T-cell (primary cell): Measurements from ENCODE around the gene UHRF1. TPM values are rescaled to one million over a fixed set of nuclear protein-coding genes. Genes with fewer than 3 reads are reported as not detected.

Experiments
- ATAC-seq, 4 experiments: fragments of 200-7000 bp in 3 of 4; fragments of 150-1000 bp in 1 of 4; cut with Tn5 transposase; replicated peaks in 1 of 4; 1 replicate in 3 of 4; 2 replicates in 1 of 4; pipeline ENCODE4 v1.10.0; 2021; ENCODE audit warnings: moderate library complexity in 3 of 4, mild to moderate bottlenecking in 2 of 4, moderate number of reproducible peaks in 1 of 4
- CTCF ChIA-PET, 2 donors: fragments of 300-600 bp; sonication (Branson Sonifier 250); formaldehyde crosslinking; loops; one replicate each; lab custom pipeline; 2022; ENCODE audit warnings: antibody characterized with exemption in 2 of 2; lab: Charles Lee
- POLR2A ChIA-PET, 2 donors: fragments of 300-600 bp; sonication (Branson Sonifier 250); formaldehyde crosslinking; loops; one replicate each; lab custom pipeline; 2022; ENCODE audit warnings: antibody characterized with exemption in 2 of 2; lab: Charles Lee
- DNase-seq, 35 experiments: peaks; one replicate each; pipeline versions ENCODE4 v3.0.0 to v3.0.0-alpha.2; 2013 to 2023
- H3K27ac ChIP-seq: one replicate; pipeline ENCODE4 v1.5.1; 2013; ENCODE audit warnings: low read length
- H3K27me3 ChIP-seq, 2 experiments: replicated peaks in 1 of 2; 1 replicate in 1 of 2; 2 replicates in 1 of 2; pipeline versions ENCODE4 v1.6.1 to v1.7.0; 2013; ENCODE audit warnings: low read length in 1 of 2, mixed read lengths in 1 of 2; ENCODE audit not compliant: control insufficient read depth in 2 of 2, insufficient read depth in 2 of 2; ENCODE audit errors: extremely low read depth in 1 of 2
- H3K36me3 ChIP-seq, 2 donors: 1 replicate in 1 of 2; 2 replicates in 1 of 2; pipeline versions ENCODE4 v1.6.1 to v1.7.0; 2013; ENCODE audit warnings: low read length in 1 of 2; ENCODE audit not compliant: control insufficient read depth in 2 of 2, insufficient read depth in 1 of 2; ENCODE audit errors: extremely low read depth in 1 of 2
- H3K4me1 ChIP-seq, 2 experiments: 1 replicate in 1 of 2; 2 replicates in 1 of 2; pipeline versions ENCODE4 v1.6.1 to v1.7.0; 2013; ENCODE audit warnings: low read length in 2 of 2, mixed read lengths in 1 of 2; ENCODE audit not compliant: insufficient read depth in 2 of 2, control insufficient read depth in 1 of 2; ENCODE audit errors: extremely low read depth in 1 of 2
- H3K4me3 ChIP-seq, 2 donors: 1 replicate in 1 of 2; 2 replicates in 1 of 2; pipeline versions ENCODE4 v1.5.1 to v1.7.0; 2013; ENCODE audit warnings: mild to moderate bottlenecking in 2 of 2, low read length in 1 of 2, moderate library complexity in 1 of 2; ENCODE audit not compliant: control insufficient read depth in 1 of 2; ENCODE audit errors: extremely low read depth in 1 of 2
- H3K9me3 ChIP-seq: 2 replicates; pipeline ENCODE4 v1.7.0; 2013
- H3K27ac Mint-ChIP-seq, 2 donors: one replicate each; pipeline ENCODE4 v1.8.0; 2020 to 2021; ENCODE audit warnings: mild to moderate bottlenecking in 2 of 2, mixed read lengths in 2 of 2
- H3K27me3 Mint-ChIP-seq, 2 donors: one replicate each; pipeline ENCODE4 v1.8.0; 2021 to 2022; ENCODE audit warnings: mixed read lengths in 2 of 2
- H3K36me3 Mint-ChIP-seq: one replicate; pipeline ENCODE4 v1.8.0; 2021; ENCODE audit warnings: mixed read lengths
- H3K4me1 Mint-ChIP-seq, 3 donors: one replicate each; pipeline ENCODE4 v1.8.0; 2020 to 2022; ENCODE audit warnings: mixed read lengths in 3 of 3, mild to moderate bottlenecking in 1 of 3
- H3K4me3 Mint-ChIP-seq, 3 donors: one replicate each; pipeline ENCODE4 v1.8.0; 2020 to 2022; ENCODE audit warnings: mild to moderate bottlenecking in 3 of 3, mixed read lengths in 3 of 3, moderate library complexity in 3 of 3
- H3K9me3 Mint-ChIP-seq, 3 donors: one replicate each; pipeline ENCODE4 v1.8.0; 2020 to 2022; ENCODE audit warnings: mixed read lengths in 3 of 3
- whole genome bisulfite sequencing: methylation state at CpG from one replicate; pipeline ENCODE4 v1.1.5; 2013; ENCODE audit warnings: missing lambda C conversion rate; ENCODE audit not compliant: insufficient coverage; 5-methylcytosine and 5-hydroxymethylcytosine counted together
- total RNA-seq, 35 experiments: library from RNA in 6 of 35; stranded (reverse) in 6 of 35; fragments of 120-200 nt in 1 of 35; gene quantifications; one replicate each; pipeline versions ENCODE4 v1.2.1 to v1.2.4 and lab custom pipeline; 2013 to 2026

The UHRF1 gene
- total RNA-seq, 5 donors from 2014 or later (not counting 1 experiment from before 2014, with no cell fraction given), result 0.89 to 3.1 (median 2.0) TPM

DNA sequence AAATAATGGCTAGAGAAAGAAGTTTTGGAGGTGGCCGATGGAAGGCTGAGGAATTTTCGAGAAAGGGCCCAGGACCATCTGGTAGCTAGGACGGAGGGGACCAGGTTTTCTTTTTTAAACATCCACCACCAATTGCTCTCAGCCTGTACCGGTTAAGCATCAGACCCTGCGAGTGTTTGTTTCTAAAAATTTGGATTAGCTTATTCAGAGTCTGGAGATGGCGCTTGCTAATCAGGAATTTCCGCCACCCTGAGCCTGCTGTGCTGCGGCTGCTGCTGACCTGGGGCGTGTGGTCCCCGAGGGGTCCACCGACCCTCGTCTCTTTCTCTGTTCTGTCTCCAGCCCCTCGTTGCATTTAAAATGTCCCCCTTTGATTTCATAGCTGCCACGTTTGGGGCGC, 2.0 kb downstream of the UHRF1 start:
- Mint-ChIP-seq H3K36me3 (no peaks in the 10 kb centered on the region), H3K9me3 (no peaks in the 10 kb centered on the region), H3K27ac (peak overlapping the region; percentile 92 to 99), H3K27me3 (no peaks in the 10 kb centered on the region), H3K4me1 (peaks cover 56 to 65% (median 62%) of the 10 kb centered on the region in 3 donors), H3K4me3 (peak overlapping the region; percentile 87 to 99 (median 99))
- peaks cover 25 to 79% of the 10 kb centered on the region in 2 experiments for H3K4me1 ChIP-seq
- H3K4me3 ChIP-seq, result peak overlapping the region; percentile 37 to 41
- peaks cover 3 to 4% of the 10 kb centered on the region in 2 donors for H3K36me3 ChIP-seq
- H3K9me3 ChIP-seq, result no peaks in the 10 kb centered on the region
- ChIA-PET CTCF (interaction anchor here (0.6 to 2.3 kb wide), 14 partner anchors 38 to 122 kb away, joined by 3 to 28 read pairs (median 6); partner anchors contain the start of genes FEM1A (in 1 of the 2) and PLIN3 (in 1 of the 2)), POLR2A (no interaction called here)
- ATAC-seq, result no peak
- H3K27ac ChIP-seq, result peak overlapping the region; percentile 60
- no peak for DNase-seq
- WGBS, result 22% methylated on average over 9 of the region's 15 CpGs
- H3K27me3 ChIP-seq, result peaks cover 0 to 4% of the 10 kb centered on the region in 2 experiments

DNA sequence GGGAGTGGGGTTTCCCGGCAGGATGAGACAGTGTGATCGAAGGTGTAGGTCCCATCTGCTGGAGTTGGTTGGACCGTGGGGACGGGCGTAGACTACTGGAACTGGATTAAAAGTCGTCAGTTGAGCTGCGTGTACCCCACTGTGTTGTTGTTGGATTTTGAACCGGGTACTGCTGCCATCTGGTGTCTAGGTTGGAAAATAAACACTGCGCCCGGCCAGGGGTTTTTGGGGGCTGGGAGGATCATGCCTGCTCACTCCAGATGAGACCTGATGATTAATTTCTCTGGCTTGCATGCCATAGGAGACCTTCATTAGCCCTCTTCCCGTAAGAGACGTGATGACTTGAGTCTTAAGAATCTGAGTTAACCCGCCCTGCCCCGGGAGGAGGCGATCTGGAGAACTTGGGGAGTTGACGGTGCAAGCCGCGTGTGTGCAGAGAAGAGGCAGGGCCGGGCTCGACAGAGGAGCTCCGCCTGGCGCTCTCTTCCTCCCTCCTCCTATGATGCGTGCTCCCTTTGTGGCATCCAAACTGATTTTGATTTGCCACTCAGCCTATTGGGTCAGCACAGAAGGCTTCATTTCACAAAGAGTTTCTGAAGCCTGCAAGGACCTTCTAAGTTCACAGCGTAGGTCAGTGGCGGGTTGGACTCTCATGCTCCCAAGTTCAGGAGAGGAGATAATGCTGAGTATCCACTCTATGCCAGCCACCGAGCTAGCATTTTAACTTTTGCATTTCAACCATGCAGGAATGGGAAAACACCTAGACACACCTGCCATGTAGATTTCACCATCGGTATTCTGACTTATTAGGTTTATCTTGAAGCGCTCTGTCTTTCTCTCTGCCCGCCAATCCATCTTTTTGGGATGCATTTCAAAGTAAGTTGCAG, 2.7 kb downstream of the UHRF1 start:
- H3K27me3 Mint-ChIP-seq, result no peaks in the 10 kb centered on the region
- ATAC-seq, result peak; percentile 24 to 49 (median 37)
- no peaks in the 10 kb centered on the region for H3K9me3 ChIP-seq
- ChIA-PET CTCF (interaction anchor here (0.5 to 2.3 kb wide), 17 partner anchors 14 to 175 kb away, joined by 3 to 28 read pairs (median 5); partner anchors contain the start of genes FEM1A (in 1 of the 2), KDM4B (in 1 of the 2) and PLIN3 (in 1 of the 2)), POLR2A (interaction anchor here (0.6 kb wide), 2 partner anchors 83 to 94 kb away, joined by 4 to 8 read pairs; no protein-coding TSS in a partner anchor)
- peak overlapping the region; percentile 92 to 99 for H3K27ac Mint-ChIP-seq
- peak overlapping the region; percentile 87 to 99 (median 99) for H3K4me3 Mint-ChIP-seq
- peak overlapping the region; percentile 37 to 41 for H3K4me3 ChIP-seq
- peak overlapping the region; percentile 60 for H3K27ac ChIP-seq
- 17% methylated on average over 20 of the region's 29 CpGs for WGBS
- no peaks in the 10 kb centered on the region for H3K36me3 Mint-ChIP-seq
- H3K4me1 Mint-ChIP-seq, result peaks cover 59 to 69% (median 63%) of the 10 kb centered on the region in 3 donors
- H3K27me3 ChIP-seq, result peaks cover 0 to 4% of the 10 kb centered on the region in 2 experiments
- DNase-seq, result peak; percentile 45 to 83 (median 62)
- peaks cover 25 to 84% of the 10 kb centered on the region in 2 experiments for H3K4me1 ChIP-seq
- H3K36me3 ChIP-seq, result peaks cover 0 to under 1% of the 10 kb centered on the region in 2 donors
- no peaks in the 10 kb centered on the region for H3K9me3 Mint-ChIP-seq

DNA sequence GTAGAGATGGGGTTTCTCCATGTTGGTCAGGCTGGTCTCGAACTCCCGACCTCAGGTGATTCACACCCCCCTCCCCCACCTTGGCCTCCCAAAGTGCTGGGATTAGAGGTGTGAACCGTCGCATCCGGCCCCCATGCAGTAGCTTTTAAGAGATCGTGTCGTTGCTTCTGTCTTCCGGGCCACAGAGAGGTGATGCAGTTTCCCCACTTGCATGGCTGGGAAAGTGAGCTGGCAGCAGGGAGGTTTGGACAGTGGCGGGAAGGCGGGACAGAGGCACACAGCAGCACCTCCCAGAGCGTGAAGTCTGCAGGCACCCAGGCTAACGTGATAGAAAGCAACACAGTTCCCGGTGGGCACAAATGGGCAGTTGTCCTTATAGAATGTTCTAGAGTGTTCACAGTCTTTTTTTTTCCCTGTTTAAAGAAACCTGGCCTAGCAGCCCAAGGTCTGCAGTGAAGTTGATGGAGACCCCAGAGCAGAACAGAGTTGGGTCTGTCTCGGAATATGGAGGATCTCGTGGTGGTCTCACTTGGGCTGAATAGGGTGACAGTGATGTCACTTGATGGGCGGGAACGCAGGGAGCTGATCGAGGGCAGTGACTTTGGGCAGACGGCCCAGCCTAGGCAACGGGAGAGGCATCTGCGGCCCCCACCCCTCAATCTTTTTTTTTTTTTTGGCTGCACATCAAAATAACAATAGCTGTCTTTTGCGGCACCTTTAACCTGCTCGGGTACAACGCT, 4.9 kb downstream of the UHRF1 start:
- H3K27me3 ChIP-seq, result no peaks in the 10 kb centered on the region
- Mint-ChIP-seq H3K4me3 (peak overlapping the region; percentile 99), H3K27me3 (no peaks in the 10 kb centered on the region), H3K4me1 (peaks cover 48 to 59% (median 49%) of the 10 kb centered on the region in 3 donors), H3K36me3 (no peaks in the 10 kb centered on the region), H3K27ac (peak overlapping the region; percentile 99), H3K9me3 (no peaks in the 10 kb centered on the region)
- peak in 16 of 35 experiments; percentile 4 to 67 (median 18) for DNase-seq
- H3K4me1 ChIP-seq, result peaks cover 25 to 75% of the 10 kb centered on the region in 2 experiments
- peak overlapping the region; percentile 90 to 95 for H3K4me3 ChIP-seq
- no peaks in the 10 kb centered on the region for H3K36me3 ChIP-seq
- ATAC-seq, result no peak
- 48% methylated on average over 18 of the region's 24 CpGs for WGBS
- H3K9me3 ChIP-seq, result no peaks in the 10 kb centered on the region
- peak overlapping the region; percentile 81 for H3K27ac ChIP-seq
- CTCF ChIA-PET, result interaction anchor here (0.6 to 2.1 kb wide), 9 partner anchors 9 to 123 kb away, joined by 3 to 15 read pairs (median 4); no protein-coding TSS in a partner anchor
- POLR2A ChIA-PET, result interaction anchor here in 1 of 2 donors (0.6 kb wide), 1 partner anchor 25 kb away, joined by 6 read pairs; no protein-coding TSS in a partner anchor

DNA sequence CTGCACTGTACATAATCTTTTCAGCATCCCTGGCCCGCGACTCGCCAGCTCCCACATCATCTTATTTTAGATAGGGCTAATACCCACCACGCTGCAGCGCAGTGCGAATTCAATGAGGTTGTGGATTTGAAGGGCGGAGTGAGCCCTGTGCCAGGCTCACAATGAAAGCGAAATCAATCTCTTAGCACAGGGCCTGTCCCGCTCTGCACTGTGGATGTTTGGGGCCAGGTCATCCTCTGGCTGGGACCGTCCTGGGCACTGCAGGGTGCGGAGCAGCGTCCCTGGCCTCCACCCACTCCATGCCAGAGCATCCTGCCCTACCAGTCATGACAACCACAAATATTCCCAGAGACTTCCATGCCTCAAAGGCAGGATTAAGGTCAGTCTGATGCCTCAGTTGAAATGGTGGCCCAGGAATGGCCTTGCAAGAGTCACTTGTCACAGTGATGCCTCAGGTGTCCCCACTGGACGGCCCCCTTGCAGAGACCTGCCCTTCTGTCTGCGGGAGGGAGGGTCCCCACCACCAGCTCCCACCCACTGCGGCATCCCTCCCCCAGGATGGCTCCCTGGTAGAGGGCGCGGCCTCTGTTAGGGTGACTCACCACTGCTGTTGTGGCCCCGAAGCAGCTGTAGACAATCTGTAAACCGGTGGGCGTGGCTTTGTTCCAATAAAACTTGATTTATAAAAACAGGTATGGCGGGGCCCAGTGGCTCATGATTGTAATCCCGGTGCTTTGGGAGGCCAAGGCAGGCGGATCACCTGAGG, 5.6 kb downstream of the UHRF1 start:
- ATAC-seq (peak; percentile 61 to 78 (median 76)), DNase-seq (peak; percentile 52 to 83 (median 68))
- H3K4me1 Mint-ChIP-seq, result peaks cover 48 to 59% (median 49%) of the 10 kb centered on the region in 3 donors
- Histone ChIP-seq H3K9me3 (no peaks in the 10 kb centered on the region), H3K27ac (peak overlapping the region; percentile 81), H3K4me1 (peaks cover 25 to 73% of the 10 kb centered on the region in 2 experiments), H3K27me3 (no peaks in the 10 kb centered on the region), H3K36me3 (no peaks in the 10 kb centered on the region), H3K4me3 (peak overlapping the region; percentile 90 to 95)
- ChIA-PET CTCF (interaction anchor here (0.6 to 2.1 kb wide), 6 partner anchors 10 to 124 kb away, joined by 3 to 15 read pairs (median 3); no protein-coding TSS in a partner anchor), POLR2A (interaction anchor here in 1 of 2 donors (0.6 kb wide), 1 partner anchor 24 kb away, joined by 6 read pairs; no protein-coding TSS in a partner anchor)
- H3K36me3 Mint-ChIP-seq, result no peaks in the 10 kb centered on the region
- no peaks in the 10 kb centered on the region for H3K9me3 Mint-ChIP-seq
- H3K4me3 Mint-ChIP-seq, result peak overlapping the region; percentile 99
- 17% methylated on average over 14 of the region's 23 CpGs for WGBS
- H3K27ac Mint-ChIP-seq, result peak overlapping the region; percentile 99
- no peaks in the 10 kb centered on the region for H3K27me3 Mint-ChIP-seq

DNA sequence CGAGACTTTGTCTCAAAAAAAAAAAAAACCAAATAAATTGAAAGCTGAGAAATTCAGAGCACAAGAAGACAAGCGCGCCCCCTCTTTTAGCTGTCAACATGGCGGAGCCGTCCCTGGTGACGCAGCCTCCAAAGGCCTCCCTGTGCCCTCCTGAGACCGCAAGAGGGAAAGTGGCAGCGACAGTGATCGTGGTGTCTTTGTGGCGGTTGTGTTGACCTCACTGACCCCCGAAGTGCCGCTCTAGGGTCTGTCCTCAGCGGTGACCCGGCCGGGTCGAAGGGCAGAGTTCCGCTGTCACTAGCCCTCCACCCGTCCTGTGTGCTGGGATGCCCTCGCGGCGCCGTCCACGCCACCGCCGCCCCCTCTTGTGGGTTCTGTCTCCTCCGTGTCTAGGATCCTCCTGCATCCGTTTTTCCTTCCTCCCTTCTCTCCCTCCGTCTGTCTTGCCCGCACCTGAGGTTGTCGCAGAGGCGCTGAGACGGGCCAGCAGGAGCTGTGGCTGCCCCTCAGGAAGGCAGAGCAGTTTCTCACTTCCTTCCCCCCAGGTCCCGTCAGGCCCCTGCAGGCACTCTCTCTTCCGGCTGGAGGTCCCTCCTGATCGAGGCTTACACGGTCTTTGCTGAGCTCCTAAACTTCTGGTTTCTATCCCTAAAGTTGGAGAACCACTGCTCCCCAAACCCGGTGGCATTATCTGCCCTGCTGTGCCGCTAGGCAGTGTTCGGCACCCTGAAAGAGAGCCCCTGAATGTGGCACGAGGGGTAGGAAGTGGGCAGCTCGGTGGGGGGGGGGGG, 7.2 kb downstream of the UHRF1 start:
- DNase-seq (peak in 34 of 35 experiments; percentile 12 to 68 (median 46)), ATAC-seq (peak; percentile 46 to 55 (median 50))
- no peaks in the 10 kb centered on the region for H3K27me3 Mint-ChIP-seq
- POLR2A ChIA-PET, result interaction anchor here (0.5 to 1.0 kb wide), 9 partner anchors 21 to 1507 kb away, joined by 3 to 13 read pairs (median 4); partner anchors contain the start of gene KDM4B (in 1 of the 2)
- Histone ChIP-seq H3K4me1 (peaks cover 15 to 59% of the 10 kb centered on the region in 2 experiments), H3K9me3 (no peaks in the 10 kb centered on the region), H3K4me3 (peak overlapping the region; percentile 90 to 95), H3K36me3 (no peaks in the 10 kb centered on the region), H3K27me3 (no peaks in the 10 kb centered on the region), H3K27ac (peak overlapping the region; percentile 81)
- H3K36me3 Mint-ChIP-seq, result no peaks in the 10 kb centered on the region
- WGBS, result 6% methylated on average over 34 of the region's 41 CpGs
- CTCF ChIA-PET, result interaction anchor here (0.5 to 1.5 kb wide), 16 partner anchors 11 to 125 kb away, joined by 3 to 12 read pairs (median 3); partner anchors contain the start of genes FEM1A (in 1 of the 2) and KDM4B (in 1 of the 2)
- H3K4me1 Mint-ChIP-seq, result peaks cover 36 to 47% (median 42%) of the 10 kb centered on the region in 3 donors
- peak overlapping the region; percentile 99 for H3K4me3 Mint-ChIP-seq
- H3K27ac Mint-ChIP-seq, result peak overlapping the region; percentile 99
- H3K9me3 Mint-ChIP-seq, result no peaks in the 10 kb centered on the region
